ENCODE data around the gene GABBR2. TPM values are rescaled to one million over a fixed set of nuclear protein-coding genes. Genes with fewer than 3 reads are reported as not detected.

GABBR2 gene
- total and polyA plus RNA-seq, 12 donors = under 0.01 to 1.3 (median 0.45) TPM

- WGBS, 2 donors = 92 to 94% methylated on average over 3 of the region's 3 CpGs
- no peaks in the 10 kb centered on the region for H3K36me3 ChIP-seq
- no peak for DNase-seq
Observed at GRCh38 chr9:98326459-98327248, 382.1 kb downstream of the GABBR2 start.

GRCh38 chr9:98324801-98325200, 383.9 kb downstream of the GABBR2 start:
- no peak overlapping the region for H3K27ac ChIP-seq
- intact Hi-C loops (cut with DNase I) = no loop called here
- H3K4me1 ChIP-seq = no peaks in the 10 kb centered on the region
- WGBS, 2 donors = 71% methylated on average over 6 of the region's 6 CpGs
- TF ChIP-seq CTCF (IDR thresholded peaks at IDR 0.05) = no peak
- peaks cover 0 to 4% (median 0%) of the 10 kb centered on the region in 7 donors for H3K27me3 ChIP-seq
- no peak overlapping the region for H3K4me3 ChIP-seq
- H3K36me3 ChIP-seq = no peaks in the 10 kb centered on the region
- no peaks in the 10 kb centered on the region for H3K9me3 ChIP-seq
- DNase-seq (no peak), ATAC-seq (no peak)

More at GRCh38 chr9:98326459-98327248, 382.1 kb downstream of the GABBR2 start:
- peaks cover 0 to 12% (median 4%) of the 10 kb centered on the region in 7 donors for H3K27me3 ChIP-seq
- no peak for ATAC-seq
- TF ChIP-seq CTCF (IDR thresholded peaks at IDR 0.05) = no peak
- no peaks in the 10 kb centered on the region for H3K4me1 ChIP-seq
- H3K27ac ChIP-seq = no peak overlapping the region
- intact Hi-C loops (cut with DNase I) = no loop called here
- H3K4me3 ChIP-seq = no peak overlapping the region
- no peaks in the 10 kb centered on the region for H3K9me3 ChIP-seq

- WGBS, 2 donors = 70 to 74% methylated on average over 6 of the region's 6 CpGs
- Histone ChIP-seq H3K27ac (no peak overlapping the region), H3K4me1 (no peaks in the 10 kb centered on the region), H3K36me3 (no peaks in the 10 kb centered on the region), H3K4me3 (no peak overlapping the region), H3K27me3 (no peaks in the 10 kb centered on the region), H3K9me3 (no peaks in the 10 kb centered on the region)
- TF ChIP-seq CTCF (IDR thresholded peaks at IDR 0.05) = no peak
- DNase-seq (no peak), ATAC-seq (peak in 1 of 8 donors; percentile 45)
- intact Hi-C loops (cut with DNase I) = no loop called here
Observed at GRCh38 chr9:98323831-98324135, 385.0 kb downstream of the GABBR2 start.

- no peak overlapping the region for H3K4me3 ChIP-seq
- 91 to 93% methylated on average over 11 of the region's 11 CpGs for WGBS, 2 donors
- DNase-seq = no peak
- H3K27me3 ChIP-seq = no peaks in the 10 kb centered on the region
- no peaks in the 10 kb centered on the region for H3K4me1 ChIP-seq
- no peak overlapping the region for H3K27ac ChIP-seq
- ATAC-seq = peak in 1 of 8 donors; percentile 50
- H3K9me3 ChIP-seq = no peaks in the 10 kb centered on the region
- no peaks in the 10 kb centered on the region for H3K36me3 ChIP-seq
- TF ChIP-seq CTCF (IDR thresholded peaks at IDR 0.05) = no peak
- intact Hi-C loops (cut with DNase I) = no loop called here
Observed at GRCh38 chr9:98323051-98323830, 385.5 kb downstream of the GABBR2 start.
